Effector CD4-positive, alpha-beta T cell (primary cell): ENCODE measurements around the gene GMDS.

Source experiments
- DNase-seq: peaks from one replicate; pipeline ENCODE4 v3.0.0-alpha.2; 2020

Gene GMDS

DNA sequence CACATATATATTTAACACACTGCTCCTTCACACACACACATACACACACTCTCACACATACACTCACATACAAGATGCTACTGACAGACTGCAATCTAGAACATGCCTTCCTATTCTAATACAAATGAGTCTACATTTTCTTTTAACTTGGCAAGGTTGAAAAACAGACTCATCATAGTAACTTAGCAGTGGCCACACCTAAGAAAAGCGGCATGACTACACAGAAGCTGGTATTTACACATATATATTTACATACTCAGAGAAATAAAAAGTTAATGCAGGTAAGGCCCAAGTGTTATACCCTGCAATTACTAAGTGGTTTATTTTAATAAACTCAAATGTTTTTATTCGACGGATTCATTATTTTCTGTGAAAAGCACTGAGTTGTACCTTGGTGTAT lies 426.4 kb downstream of the GMDS start:
- DNase-seq, result no peak

DNA sequence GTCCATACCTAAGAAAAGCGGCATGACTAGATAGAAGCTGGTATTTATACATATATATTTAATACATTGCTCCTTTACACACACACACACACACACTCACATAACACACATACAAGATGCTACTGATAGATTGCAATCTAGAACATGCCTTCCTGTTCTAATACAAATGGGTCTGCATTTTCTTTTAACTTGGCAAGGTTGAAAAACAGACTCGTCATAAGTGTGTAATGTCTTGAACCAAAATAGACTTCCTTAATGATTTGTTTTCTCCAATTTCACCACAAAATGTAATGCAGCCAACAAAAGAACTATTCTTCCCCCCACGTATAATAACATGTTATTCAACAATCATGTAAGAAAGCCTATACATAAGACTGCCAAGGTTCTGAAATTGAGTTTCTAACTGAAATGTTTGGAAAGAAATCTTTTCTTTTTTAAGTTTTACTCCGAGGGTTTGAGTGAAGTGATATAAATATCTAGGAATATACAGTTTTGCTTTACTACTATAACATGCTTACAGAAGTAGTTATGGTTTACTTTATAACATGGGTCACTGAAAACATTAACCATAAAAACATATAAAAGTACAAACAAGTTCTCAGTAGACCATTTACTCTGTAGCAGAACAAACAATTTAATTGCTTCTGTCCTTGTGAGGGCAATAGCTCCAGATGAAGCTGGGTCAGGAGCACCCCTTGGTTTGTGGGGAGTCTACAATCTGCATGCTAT lies 428.2 kb downstream of the GMDS start:
- no peak for DNase-seq

DNA sequence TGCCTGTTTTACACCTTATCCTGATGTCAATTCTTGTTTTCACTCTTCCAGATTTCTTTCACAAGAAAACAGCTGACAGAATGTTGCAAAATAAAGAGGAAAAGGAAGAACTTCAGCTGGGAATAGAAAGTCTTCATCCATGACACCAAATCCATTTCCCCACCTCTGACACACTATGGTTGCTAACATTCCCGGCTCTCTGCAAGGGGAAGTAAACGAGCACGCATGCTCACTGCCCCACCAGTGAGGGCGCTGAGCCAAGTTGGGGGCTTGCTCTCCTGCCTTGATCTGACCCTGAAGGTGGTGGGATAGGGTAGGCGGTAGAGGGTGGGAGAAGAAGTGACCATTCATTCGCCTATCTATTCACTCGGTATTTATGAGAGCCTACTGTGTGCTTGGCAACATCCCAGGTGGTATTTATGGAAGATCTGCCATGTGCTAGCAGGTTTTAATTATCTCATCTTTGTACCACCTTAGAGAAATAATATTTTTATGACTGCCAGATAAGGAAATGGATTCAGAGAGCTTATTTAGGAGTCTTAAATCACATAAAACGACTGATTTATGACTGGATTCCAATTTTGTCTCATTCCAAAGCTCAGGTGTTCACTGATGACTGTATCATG lies 429.5 kb downstream of the GMDS start:
- DNase-seq, result no peak

DNA sequence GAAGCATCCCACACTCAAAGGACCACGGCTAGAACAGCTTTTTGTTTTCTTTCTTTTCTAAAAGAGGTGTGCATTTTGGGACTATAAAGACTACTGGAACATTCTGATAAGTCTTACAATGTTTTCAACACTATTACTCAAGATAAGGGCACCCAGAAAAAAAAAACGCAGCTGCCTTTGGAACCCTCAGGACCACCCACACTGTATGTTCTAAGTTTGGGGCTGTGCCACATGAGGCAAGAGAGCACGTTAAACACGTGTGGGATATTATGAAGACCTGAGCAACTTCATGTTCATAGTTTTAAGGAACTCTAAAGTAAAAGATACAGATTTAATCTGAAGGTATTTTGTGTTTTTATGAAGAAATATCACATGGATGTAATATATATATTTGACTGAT lies 431.1 kb downstream of the GMDS start:
- no peak for DNase-seq

DNA sequence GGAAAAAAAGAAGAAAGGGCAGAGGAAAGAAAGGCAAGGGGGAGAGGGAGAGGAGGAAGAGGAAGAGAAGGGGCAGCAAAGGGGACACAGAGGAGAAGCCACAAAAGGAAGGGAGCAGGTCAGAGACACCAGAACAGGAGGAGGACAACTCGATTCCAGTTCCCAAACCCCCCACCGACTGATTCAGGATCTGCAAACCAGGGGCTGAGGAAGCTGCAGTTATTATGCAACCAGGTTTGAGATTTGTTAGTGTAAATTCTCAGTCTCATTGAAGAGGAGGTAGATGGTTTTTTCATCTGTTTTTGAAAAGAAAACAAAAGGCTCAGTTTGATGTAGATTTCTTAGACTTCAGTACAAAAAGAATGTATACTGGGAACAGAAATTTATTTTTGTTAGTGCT lies 432.9 kb downstream of the GMDS start:
- DNase-seq, result no peak

DNA sequence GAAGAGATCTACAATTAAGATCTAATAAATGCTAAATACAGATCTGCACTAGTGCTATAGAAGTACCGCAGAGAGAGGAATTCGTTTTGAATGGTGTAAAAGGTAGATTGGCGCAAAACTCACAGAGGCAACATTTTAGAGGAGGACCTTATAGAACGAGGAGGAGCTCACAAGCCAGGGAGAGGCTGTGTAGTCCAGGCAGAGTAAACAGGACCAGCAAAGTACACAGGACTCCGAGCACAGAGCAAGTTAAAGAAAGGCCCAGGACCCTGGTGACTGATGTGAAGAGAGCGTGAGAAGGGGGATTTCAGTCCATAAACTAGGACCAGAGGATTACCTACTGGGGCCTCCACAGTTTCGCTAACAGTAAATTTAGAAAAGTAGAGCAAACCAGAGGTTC lies 433.4 kb downstream of the GMDS start:
- no peak for DNase-seq

DNA sequence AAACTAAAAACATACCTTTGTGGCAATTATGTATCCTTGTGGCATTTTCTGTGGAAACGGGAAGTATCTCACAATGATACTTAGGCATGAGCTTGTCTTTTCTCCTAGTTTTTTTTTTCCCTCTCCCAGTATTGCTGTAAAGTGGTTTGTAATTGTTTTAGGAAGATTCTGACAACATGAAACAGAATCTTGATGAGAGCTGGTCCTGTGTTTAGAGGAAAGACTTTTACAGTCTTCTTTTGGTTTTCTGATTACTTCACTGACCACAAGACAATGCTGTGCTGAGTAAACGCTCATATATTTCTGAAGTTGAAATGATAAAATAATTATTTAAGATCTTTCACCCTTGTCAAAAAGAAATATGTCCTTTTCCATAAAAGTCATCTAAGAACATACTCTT lies 434.5 kb downstream of the GMDS start:
- DNase-seq, result no peak

DNA sequence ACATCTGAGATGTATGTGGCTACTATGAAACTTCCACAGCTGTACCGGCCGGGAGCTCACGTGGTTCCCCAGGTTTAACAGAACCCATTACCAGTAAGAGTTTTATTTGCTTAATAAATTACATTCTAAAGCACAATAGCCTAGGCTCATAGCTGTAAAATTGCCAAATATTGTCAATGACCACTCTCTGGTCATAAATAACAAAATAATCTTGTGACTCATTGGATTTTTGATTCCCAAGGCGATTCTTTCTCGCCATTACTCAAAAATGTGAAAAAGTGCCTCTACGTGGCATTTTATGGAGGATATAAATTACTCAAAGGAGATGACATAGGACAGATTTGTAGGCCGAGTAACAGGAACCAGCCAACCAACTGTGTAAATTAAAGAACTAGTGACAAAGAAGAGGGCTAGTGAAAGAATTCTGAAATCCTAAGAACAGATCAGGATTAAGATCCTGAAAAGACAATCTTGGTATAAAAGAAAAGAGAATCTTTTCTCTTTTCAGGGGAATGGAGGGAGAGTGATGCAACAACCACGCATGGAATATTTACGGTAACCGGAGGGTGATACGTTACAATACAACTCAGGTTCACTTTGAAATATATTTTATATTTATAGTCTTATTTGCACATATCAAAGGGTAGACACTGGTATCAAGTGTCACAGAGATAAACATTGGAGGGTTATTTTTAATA lies 436.0 kb downstream of the GMDS start:
- no peak for DNase-seq

DNA sequence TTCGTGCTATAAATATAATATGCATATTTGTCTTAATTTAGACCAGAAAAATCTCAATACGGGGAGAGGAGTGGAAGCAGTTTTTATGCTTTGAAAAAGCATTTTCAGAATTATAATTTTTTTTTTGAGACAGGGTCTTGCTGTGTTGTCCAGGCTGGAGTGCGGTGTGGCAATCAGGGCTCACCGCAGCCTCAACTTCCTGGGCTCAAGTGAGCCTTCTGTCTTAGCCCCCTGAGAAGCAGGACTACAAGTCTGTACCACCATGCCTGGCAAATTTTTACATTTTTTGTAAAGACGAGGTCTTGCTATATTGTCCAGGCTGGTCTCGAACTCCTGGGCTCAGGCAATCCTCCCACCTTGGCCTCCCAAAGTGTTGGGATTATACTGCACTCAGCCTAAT lies 438.5 kb downstream of the GMDS start:
- no peak for DNase-seq

DNA sequence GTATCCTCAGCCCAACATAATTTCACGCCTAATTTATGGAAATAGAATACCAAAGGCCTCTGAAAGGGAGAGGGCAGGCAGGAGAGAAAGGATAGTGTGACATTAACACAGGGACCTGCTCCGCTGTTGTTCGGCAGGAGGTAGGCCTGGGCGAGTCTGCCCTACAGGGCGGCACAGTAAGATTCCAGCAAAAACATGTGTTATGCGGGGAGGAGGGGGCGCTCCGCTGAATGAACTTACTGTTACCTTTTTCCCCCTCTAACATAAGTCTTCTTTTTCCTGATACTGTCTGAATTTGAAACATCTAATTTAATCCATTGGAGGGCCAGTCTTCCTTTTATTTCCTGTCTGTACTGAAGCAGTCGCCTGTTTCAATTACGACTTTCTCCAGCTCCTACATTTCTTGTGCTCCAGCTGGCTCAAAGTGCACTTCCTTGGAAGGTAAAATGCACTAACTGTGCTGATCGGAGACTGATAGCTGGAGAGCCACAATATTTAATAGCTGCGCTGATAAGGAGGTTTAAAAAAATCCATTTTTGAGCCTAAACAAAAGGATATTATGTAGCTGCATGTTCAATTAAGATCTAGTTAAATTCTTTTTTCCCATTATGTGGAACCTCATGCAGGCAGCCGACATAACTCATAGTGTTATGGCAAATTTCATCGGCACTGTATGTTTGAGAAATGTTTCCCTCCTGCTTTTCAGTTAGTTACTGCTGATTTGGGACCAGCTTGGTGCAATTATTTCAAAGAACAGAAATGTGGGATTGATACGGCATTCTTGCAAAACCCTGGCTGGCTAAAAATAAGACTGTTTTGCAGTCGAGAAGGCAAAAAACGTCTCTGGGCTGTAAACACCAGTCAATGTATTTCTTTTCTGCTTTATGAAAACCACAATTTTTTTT lies 442.7 kb downstream of the GMDS start:
- DNase-seq, result no peak

DNA sequence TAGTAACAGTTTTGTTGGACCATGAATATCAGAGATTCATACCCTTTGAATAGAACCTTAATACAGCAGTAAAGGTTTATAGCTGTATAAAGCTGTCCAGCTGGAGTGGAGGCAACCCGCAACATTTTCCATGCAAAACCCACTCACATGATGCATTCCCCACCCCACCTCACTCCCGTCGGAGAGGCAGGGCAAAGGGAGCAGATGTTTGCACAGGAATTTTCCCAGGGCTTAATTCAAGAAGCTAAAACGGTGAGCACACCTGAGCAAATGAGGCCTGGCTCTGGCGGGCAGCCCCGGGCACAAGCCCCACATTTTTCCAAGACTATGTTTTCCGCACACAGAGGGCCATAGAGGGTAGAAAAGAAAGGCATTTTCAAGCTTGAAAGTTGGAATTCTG lies 444.0 kb downstream of the GMDS start:
- DNase-seq, result no peak

DNA sequence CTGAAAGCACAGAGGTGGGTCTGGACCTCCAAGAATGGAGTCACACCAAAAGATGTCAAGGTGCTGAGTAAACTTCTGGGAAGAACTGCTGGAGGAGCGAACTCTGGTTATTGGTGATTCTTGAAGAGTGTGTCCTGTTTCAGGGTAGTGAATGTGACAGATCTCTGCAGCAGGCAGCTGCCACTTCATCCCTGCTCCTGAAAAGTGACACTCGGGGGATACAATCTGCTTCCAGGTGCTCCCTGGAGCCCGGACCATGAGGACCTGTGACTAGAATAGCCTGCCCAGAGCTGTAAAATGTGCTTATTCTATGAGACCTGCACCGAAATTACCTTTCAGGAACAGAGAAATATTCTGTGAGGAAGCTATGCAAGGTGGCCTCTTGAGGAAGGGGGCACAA lies 444.6 kb downstream of the GMDS start:
- DNase-seq, result no peak

DNA sequence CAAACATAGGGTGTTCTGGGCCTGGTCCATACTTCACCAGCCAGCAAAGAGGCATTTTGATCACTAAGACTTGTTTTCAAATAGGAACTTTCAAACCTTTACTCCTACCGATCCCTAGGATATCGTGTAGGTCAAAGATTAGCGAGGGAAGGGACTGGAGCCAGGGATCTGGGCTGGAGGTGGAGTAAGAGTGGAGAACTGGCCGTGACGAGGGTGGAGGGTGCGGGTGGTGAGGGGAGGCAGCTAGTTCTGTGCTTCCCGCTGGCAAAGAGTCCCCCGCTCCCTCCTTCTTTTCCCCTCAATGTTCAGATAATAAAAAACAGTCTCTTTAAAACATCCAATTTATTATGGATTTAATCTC lies 446.5 kb downstream of the GMDS start:
- no peak for DNase-seq

DNA sequence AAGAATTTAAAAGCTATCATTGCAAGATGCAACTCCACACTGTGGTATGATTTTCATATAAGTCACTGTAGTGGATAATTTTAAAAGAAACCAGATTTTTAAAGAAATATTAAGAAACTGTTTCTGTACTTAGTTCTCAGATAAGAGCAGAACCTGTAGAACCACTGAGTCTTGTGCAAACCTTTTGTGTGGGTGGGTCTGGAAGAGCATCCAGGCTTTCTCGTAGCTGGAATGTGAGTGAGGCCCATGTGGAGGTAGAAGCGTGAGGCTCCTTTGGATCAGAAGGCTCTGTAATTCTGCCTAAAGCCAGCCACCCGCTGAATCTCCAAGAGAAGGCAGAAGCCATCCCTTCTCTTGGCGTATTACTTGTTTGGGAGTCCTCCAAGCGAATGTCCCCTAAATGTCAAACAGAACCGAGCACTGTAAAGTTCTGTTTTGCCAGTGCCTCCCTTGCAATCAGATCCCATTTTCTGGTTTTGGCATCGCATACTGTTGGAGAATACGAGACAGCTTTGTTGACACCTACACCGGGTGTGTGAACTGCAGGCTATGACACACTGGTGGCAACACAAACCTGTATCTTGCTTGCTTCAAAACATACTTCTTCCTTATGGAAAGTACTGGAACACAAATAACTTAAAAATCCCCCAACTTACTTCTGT lies 447.0 kb downstream of the GMDS start:
- DNase-seq, result no peak

DNA sequence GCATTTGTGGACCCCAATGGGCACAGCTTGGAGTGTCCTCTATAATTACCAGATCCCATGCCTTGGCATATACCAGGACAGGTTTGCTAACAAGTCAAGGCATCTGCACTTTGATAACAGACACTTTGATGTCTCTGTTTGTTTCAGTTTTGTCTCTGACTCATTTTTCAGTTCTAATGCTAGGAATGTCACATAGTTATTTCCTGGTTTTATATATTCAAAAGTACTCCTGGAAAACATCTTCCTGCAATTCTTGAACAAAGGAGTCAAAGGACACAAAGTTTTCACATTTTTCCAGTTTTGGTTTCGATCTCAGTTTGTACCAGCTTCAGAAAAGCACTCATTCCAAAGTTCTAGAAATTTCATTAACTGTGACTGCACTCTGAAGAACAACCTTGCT lies 447.6 kb downstream of the GMDS start:
- DNase-seq, result no peak

DNA sequence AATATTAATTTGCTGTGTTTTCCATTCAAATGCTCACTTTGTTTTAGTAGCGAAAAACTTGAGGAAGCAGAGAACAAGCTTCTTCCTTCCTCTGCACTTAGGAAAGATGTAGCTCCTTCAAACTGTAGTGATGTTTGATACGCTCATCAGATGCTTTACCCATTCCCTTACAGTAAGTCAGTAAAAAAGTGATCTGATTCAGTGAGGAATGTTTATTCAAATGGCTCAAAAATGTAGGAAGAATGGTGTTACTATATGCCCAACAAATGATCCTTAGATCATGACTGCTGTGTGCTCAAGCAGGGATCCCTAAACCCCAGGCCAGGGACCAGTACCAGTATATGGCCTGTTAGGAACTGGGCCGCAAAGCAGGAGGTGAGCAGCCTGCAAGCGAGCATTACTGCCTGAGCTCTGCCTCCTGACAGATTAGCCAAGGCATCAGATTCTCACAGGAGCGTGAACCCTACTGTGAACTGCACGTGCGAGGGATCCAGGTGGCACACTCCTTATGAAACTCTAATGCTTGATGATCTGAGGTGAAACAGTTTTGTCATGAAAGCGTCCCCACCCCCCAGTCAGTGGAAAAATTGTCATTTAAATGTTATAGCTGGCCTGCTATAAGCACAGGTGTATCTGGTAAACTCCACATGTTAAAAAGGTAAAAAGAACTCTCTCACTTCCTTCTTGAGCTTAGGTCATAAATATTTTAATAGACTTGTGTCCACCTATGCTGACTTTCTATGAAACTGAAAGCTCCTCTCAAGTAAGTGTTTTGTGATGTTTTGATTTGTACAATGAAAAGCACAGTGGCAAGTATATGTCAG lies 448.5 kb downstream of the GMDS start:
- DNase-seq, result no peak

DNA sequence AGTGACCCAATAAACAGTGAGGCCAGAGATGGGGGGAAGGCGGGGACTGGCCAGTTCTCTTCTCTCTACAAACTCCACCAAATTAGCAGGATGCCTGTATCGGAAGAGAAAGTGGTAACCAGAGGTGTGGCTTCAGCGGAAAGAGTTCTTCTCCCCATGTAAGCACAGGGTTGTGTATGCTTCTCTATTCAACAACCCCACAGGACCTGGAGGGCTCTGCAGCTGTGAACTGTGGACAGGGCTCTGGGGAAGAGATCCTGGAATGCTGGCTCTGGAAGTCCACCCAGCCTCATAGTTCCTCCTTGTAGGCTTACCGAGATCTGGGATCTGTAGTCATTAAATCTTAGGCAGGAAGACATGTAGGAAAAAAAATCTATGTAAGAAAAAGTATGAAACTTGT lies 449.5 kb downstream of the GMDS start:
- DNase-seq, result no peak

DNA sequence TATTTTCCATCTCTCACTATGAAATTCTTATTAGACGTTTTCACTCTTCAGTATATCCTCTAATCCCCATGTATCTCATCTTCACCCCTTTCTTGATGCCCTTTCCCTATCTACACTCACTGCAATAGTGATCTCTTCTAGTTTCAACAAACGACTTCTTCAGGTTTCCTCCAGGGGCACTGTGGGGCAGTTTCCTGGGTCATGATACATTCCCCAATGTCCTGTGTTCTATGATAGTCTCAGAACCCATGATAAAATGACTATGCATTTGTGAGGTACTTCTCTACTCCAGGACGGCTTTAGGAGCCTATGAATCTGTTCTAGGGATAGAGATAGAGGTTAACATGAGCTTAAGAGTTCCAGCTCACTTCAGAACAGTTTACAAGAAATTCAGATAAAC lies 452.4 kb downstream of the GMDS start:
- DNase-seq, result no peak

DNA sequence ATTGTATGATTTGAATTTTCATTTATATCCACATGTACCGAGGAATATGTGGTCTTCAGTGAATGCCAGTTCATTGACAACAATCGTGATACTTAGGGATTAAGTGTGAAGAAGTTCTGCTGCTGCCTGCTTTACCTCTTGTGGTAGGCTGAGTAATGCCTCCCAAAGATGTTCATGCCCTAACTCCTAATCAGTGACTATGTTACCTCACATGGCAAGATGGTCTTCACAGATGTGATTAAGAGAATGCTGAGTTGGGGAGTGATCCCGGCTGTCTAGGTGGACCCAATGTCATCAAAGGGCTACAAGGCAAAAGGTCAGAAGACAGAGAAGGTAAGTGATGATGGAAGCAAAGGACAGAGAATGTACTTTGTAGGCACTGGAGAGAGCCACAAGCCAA lies 454.7 kb downstream of the GMDS start:
- no peak for DNase-seq

DNA sequence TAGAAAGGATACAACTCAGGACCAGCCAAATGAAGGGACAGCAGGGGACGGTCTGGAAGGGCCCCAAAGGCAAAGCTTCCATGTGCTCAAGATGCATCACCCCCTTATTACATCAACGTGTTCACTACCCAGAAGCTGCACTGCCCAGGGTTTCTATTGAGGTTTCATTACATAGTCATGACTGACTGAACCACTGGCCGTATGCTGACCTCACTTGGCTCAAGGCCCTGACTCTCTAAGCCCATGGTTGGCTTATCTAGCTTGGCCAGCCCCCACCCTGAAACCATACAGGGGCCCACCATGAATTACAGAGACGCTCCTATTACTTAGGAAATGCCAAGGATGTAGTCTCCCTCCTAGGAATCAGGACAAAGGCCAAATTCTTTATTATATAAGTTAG lies 456.3 kb downstream of the GMDS start:
- no peak for DNase-seq

DNA sequence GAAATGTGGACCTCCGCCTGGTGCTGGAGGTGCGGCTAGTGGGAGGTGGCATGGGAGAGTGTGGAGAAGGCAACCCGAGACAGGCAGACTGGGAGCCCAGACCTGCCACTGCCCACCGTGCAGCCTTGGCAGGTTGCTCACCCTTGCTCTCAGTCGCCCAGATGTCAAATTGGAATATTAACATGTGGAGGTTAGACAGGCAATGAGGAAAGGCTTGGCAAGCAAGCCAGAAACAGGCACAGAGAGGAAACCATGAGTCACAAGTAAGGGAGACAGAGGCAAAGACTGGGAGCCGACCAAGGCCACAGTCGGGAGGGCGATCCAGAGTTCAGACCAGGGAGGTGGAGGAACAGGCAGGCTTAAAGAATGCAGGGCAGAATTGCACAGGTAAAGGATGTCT lies 457.5 kb downstream of the GMDS start:
- no peak for DNase-seq
